Subcutaneous adipose tissue (tissue), 4 donors: ENCODE results near the gene CAB39. TPM values are rescaled to one million over a fixed set of nuclear protein-coding genes. Genes with fewer than 3 reads are reported as not detected.

Source experiments
- total RNA-seq, 4 donors: library from RNA; depleted of rRNA; stranded (reverse); fragments of >200 nt; gene quantifications; one replicate each; pipeline ENCODE4 v1.1.0, GENCODE V29; 2016
- TF ChIP-seq, protein P1 (sequence below): fragments of 450-650 bp; IDR thresholded peaks from one replicate; pipeline ENCODE4 v1.5.1; 2016; ENCODE audit warnings: low read depth, mild to moderate bottlenecking, control low read depth, antibody characterized with exemption, moderate library complexity

The CAB39 gene
- total RNA-seq, 4 donors from 2014 or later: 93.8 to 142 (median 107) TPM

DNA sequence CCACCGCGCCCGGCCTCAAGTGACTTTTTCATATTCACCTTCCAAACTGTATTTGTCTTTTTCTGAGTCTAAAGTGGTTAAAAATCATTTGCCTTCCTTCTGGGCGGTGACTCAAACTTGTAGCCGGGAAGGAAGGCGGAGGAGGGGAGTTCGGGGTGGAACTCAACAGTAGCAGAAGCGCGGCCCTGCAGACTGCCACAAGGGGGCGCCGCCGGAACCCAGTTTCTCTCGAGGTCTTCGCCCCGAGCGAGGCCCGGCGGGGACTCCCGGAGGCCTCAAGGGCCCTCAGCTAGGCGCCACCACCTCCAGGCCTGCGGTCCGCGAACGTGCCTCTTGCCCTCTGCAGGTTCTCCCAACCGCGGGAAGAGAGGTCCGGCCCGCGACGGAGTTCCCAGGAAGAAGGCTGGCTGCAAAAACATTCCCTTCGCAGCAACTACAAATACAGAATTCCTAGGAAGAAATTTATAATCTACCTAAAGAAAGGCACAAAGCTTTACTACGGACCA is 135.3 kb downstream of the CAB39 start:
- TF ChIP-seq, protein P1, sequence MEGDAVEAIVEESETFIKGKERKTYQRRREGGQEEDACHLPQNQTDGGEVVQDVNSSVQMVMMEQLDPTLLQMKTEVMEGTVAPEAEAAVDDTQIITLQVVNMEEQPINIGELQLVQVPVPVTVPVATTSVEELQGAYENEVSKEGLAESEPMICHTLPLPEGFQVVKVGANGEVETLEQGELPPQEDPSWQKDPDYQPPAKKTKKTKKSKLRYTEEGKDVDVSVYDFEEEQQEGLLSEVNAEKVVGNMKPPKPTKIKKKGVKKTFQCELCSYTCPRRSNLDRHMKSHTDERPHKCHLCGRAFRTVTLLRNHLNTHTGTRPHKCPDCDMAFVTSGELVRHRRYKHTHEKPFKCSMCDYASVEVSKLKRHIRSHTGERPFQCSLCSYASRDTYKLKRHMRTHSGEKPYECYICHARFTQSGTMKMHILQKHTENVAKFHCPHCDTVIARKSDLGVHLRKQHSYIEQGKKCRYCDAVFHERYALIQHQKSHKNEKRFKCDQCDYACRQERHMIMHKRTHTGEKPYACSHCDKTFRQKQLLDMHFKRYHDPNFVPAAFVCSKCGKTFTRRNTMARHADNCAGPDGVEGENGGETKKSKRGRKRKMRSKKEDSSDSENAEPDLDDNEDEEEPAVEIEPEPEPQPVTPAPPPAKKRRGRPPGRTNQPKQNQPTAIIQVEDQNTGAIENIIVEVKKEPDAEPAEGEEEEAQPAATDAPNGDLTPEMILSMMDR: no peak

DNA sequence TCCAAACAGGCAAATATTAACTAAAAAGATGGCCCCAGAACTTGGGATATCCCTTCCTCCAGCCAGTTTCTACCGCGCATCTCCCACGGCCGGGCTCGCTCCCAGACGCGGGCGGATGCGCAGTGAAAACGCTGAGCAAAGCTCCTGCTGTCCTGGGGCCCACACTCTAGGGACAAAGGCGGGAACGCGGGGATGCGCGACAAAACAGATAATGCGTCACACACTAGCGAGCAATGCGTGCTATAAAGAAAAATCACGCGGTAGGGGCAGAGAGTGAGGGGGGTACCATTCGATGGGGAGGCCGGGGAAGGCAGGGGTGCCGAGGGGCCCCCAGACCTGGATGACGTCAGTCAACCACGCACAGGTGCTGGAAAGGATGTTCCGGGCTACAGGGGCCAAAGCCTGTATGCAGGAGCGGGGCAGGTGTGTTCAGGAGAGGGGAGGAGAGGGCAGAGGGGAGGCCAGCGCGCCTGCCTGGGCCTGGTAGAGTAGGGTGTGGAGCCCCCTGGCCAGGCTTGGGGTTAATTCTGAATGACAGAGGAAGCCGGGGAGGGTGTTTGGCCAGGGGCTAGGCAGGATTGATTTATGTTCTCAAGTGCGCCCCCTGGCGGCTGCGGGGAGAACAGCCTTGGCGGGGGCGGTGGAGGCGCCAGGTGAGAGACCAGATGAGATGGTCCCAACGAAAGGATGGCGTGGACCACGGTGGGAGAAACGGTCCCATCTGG is 137.2 kb downstream of the CAB39 start:
- TF ChIP-seq, protein P1: no peak

DNA sequence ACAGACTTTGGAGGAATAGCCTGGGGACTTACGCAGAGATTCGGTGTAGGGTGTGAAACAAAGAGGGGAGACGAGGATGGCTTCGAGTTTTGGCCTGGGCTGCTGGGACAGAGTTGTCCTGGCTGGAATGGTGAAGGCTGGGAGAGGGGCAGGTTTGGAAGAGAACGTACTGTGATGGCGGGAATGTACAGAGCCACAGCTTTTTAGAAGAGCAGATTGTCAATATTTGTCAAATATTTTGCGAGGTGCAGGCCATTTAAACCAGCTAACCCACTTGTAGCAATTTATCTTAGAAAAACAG is 137.7 kb downstream of the CAB39 start:
- TF ChIP-seq, protein P1: no peak

DNA sequence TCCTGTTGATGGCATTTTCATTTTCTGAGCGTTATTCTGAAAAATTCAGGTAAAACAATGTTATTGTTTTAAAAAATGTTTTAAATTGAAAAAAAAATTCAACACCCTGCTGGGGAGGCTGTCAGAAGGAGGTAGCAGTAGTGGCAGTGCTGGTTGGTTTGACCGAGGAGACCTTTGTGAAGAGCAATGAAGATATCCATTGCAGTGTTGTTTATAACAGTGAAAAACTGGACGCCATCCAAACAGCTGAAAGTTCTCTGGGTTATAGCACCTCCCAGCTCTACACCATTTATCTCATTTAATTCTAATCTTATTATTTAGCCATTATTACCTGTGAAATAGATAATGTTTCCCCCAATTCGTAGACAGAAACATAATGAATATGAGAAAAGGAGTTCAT is 139.5 kb downstream of the CAB39 start:
- TF ChIP-seq, protein P1: no peak

DNA sequence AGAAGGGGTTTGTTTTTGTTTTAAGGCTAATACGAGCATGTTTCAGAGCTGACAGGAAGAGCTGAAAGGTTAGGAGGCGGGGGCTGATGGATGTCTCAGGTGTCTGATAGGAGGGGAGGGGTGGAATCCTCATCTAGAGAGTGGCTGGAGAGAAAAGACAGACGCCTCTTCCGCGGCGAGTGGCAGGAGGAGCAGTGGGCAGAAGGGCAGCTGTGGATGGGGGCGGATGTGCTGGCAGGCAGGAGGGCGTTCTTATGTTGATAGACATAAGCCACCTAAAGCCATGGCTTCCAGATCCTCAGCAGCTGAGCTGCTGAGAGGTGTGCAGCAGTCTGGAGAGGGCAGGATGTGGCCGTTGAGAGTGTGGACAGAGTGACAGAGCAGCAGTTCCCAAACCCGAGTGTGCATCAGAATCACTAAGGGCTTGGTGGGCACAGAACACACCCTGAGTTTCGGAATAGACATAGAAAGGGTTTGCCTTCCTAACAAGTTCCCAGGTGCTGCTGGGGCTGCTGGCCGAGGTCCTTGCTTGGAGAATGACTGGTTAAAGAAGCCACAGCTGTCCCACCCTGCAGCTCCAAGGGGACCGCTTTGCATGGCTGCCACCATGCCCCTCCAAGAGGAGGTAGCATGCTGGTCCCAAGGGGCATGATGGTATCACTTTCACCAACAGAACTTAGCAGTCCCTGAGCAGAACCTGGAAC is 149.1 kb downstream of the CAB39 start:
- TF ChIP-seq, protein P1: no peak

DNA sequence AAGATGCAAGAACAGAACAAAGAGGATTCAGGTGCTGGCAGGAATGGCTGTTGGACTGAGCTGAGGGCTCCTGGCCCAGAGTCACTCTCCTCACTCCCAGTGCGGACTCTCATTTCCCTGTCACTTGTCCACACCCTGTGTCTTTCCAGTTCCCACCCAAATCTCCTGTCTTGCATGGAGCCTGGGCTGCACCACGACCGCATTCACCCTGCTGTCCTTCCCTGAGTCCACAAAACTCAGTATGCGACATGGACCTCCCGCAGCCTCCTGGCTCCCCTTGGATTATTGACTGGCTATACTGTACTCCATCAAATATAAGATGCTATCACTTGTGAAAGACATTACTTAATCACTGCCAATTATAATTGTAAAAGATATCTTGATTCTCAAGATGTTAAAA is 149.7 kb downstream of the CAB39 start:
- TF ChIP-seq, protein P1: no peak

DNA sequence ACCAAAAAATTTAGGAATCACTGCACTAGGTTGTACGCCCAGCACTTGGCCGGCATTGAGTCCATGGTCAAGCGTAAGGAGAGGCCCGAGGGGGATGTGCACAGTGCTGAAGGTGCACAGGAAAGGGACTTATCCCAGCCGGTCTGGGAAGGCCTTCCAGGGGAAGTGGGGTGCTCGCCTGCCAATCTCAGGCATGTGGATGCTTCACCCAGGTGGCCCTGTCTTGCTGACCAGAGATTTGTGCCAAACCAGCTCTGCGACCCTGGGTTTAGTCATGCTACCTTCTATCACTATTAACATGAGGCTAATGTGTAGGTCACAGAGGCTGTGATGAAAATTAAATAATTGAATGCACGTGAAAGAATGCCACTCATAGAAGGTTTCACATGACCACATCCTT is 150.4 kb downstream of the CAB39 start:
- TF ChIP-seq, protein P1: no peak
